ENCODE measurements around the gene TMEM63B.

TMEM63B gene

DNA sequence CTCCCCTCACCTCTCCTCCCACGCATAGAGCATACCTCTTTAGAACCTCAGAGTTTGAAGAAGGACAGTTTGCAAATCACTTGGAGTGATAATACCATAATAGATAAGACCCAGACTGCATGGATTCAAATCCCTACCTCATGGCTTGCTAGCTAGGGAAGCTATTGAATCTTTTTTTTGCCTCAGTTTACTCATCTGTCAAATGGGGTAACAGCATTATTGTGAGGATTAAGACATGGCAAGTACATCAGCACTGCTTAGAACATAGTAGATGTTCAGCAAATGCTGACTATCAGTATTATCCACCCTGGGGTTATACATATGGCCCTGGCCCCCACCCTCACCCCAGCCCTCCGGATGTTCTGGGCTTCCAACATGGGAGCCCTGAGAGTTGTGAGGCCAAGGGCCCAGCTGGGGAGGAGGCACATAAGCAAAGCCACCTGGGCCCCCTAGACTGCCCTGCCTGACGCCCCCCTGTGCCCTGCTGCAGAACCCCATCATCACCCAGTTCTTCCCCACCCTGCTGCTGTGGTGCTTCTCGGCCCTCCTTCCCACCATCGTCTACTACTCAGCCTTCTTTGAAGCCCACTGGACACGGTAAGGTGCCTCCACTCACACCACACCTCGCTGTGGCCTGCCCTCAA is 22.1 kb downstream of the TMEM63B start:
- no peak for DNase-seq
- Mint-ChIP-seq H3K4me3 (no peak overlapping the region), H3K36me3 (no peaks in the 10 kb centered on the region), H3K27ac (no peak overlapping the region), H3K27me3 (no peaks in the 10 kb centered on the region), H3K4me1 (peaks cover 3% of the 10 kb centered on the region), H3K9me3 (no peaks in the 10 kb centered on the region)
- CTCF ChIA-PET = interaction anchor here (0.8 to 2.5 kb wide), 4 partner anchors 49 to 56 kb away, joined by 3 to 37 read pairs (median 12); no protein-coding TSS in a partner anchor

DNA sequence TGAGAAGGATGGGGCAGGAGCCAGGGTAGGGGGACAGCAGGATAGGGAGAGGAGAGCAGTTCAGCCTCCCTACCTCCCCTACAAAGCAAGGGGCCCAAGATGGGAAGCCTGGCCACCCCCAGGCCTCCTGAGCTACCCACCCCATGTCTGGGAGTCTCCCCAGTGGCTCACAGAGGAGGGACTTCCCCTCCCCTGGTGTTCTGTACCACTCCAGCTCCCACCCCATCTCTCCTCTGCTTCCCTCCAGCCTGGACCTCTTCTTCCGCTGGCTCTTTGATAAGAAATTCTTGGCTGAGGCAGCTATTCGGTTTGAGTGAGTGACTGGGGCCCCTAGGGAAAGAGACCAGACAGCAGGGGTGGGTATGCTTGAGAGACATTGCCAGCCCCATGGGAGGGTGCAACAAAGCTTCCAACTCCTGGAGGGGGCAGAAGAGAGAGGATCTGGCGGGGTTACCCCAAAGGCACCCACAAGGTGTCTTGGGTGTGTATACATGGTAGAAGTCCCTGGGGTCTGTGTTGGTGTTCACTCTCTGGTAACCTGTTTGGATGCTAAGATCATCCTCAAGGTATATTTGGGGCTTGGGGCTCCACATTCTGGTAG is 23.1 kb downstream of the TMEM63B start:
- H3K27ac Mint-ChIP-seq = no peak overlapping the region
- no peak overlapping the region for H3K4me3 Mint-ChIP-seq
- H3K27me3 Mint-ChIP-seq = no peaks in the 10 kb centered on the region
- CTCF ChIA-PET = interaction anchor here (1.6 to 2.5 kb wide), 6 partner anchors 11 to 74 kb away, joined by 6 to 37 read pairs (median 10); no protein-coding TSS in a partner anchor
- no peak for DNase-seq
- H3K36me3 Mint-ChIP-seq = no peaks in the 10 kb centered on the region
- peaks cover 3% of the 10 kb centered on the region for H3K4me1 Mint-ChIP-seq
- H3K9me3 Mint-ChIP-seq = no peaks in the 10 kb centered on the region

- H3K4me3 Mint-ChIP-seq = no peak overlapping the region
- H3K36me3 Mint-ChIP-seq = no peaks in the 10 kb centered on the region
- H3K27ac Mint-ChIP-seq = no peak overlapping the region
- peaks cover 3% of the 10 kb centered on the region for H3K4me1 Mint-ChIP-seq
- CTCF ChIA-PET = interaction anchor here (0.6 to 2.5 kb wide), 7 partner anchors 10 to 73 kb away, joined by 3 to 37 read pairs (median 9); no protein-coding TSS in a partner anchor
- no peaks in the 10 kb centered on the region for H3K9me3 Mint-ChIP-seq
- peak; percentile 85 for DNase-seq
- H3K27me3 Mint-ChIP-seq = no peaks in the 10 kb centered on the region
These were observed 24.2 kb downstream of the TMEM63B start for GRCh38 chr6:44151348-44152108.

GRCh38 chr6:44152109-44152461 is 24.7 kb downstream of the TMEM63B start:
- no peaks in the 10 kb centered on the region for H3K9me3 Mint-ChIP-seq
- H3K36me3 Mint-ChIP-seq = no peaks in the 10 kb centered on the region
- CTCF ChIA-PET = interaction anchor here (1.2 to 3.6 kb wide), 6 partner anchors 9 to 72 kb away, joined by 3 to 37 read pairs (median 8); no protein-coding TSS in a partner anchor
- H3K4me1 Mint-ChIP-seq = peaks cover 3% of the 10 kb centered on the region
- no peak overlapping the region for H3K27ac Mint-ChIP-seq
- no peak for DNase-seq
- no peak overlapping the region for H3K4me3 Mint-ChIP-seq
- H3K27me3 Mint-ChIP-seq = no peaks in the 10 kb centered on the region

DNA sequence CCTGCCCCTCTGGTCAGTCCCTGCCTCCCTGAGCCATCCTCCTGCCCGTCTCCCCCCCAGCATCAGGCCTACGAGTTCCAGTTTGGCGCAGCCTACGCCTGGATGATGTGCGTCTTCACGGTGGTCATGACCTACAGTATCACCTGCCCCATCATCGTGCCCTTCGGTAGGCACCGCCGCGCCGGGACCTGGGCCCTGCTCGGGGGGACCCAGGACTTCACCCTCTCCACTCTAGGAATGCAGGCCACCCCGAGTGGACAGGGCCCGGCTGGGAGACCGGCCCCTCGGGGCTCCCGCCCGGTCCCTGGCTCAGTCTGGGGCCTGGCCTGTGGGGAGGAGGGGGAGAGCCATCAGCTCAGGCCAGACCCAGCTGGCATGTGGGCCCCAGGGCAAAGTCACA is 25.2 kb downstream of the TMEM63B start:
- H3K27ac Mint-ChIP-seq = no peak overlapping the region

GRCh38 chr6:44154067-44154466 is 26.7 kb downstream of the TMEM63B start:
- Mint-ChIP-seq H3K27ac (no peak overlapping the region), H3K36me3 (no peaks in the 10 kb centered on the region), H3K4me1 (peaks cover 3% of the 10 kb centered on the region), H3K9me3 (no peaks in the 10 kb centered on the region), H3K4me3 (no peak overlapping the region), H3K27me3 (peaks cover 4% of the 10 kb centered on the region)
- no peak for DNase-seq
- CTCF ChIA-PET = interaction anchor here (1.5 to 3.6 kb wide), 2 partner anchors 25 to 57 kb away, joined by 4 to 21 read pairs; no protein-coding TSS in a partner anchor

More for the DNA sequence above, 25.2 kb downstream of the TMEM63B start:
- CTCF ChIA-PET = interaction anchor here (1.2 to 3.6 kb wide), 2 partner anchors 9 to 56 kb away, joined by 3 to 21 read pairs; no protein-coding TSS in a partner anchor
- Mint-ChIP-seq H3K27me3 (no peaks in the 10 kb centered on the region), H3K4me1 (peaks cover 3% of the 10 kb centered on the region), H3K4me3 (no peak overlapping the region), H3K9me3 (no peaks in the 10 kb centered on the region), H3K36me3 (no peaks in the 10 kb centered on the region)
- DNase-seq = no peak

DNA sequence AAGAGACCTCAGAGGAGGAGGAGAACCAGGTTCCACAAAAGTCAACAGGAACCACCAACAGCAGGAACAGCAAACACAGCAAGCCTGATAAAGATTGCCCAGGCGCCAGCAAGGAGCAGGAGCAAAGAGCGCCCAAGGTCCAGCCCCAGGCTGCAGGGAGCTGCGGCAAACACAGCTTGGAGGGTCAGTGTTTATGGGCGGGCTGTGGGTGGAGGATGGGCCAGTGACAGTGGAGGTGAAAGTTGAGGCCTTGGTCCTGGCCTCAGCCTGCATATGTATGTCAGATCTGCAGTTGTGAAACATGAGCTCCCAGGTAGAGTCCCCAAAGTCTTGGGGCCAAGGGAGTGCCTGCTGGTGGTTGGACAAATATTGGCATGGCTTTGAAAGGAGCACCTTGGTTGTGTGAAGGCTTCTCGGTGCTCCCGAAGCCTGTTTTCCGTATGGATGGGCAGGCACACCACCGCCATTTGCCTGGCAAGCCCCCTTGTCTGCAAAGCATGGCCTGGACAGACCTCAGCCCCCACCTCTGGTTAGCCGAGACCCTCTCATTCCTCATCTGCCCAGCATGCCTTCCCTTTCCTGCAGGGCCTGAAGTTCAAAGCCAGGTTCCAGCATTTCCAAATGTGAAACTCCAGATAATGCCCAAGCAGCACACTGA is 29.3 kb downstream of the TMEM63B start:
- CTCF ChIA-PET = interaction anchor here (1.1 to 3.0 kb wide), 2 partner anchors 17 to 57 kb away, joined by 3 to 8 read pairs; no protein-coding TSS in a partner anchor
- H3K27me3 Mint-ChIP-seq = peaks cover 8% of the 10 kb centered on the region
- H3K9me3 Mint-ChIP-seq = no peaks in the 10 kb centered on the region
- peaks cover 1% of the 10 kb centered on the region for H3K4me1 Mint-ChIP-seq
- H3K36me3 Mint-ChIP-seq = no peaks in the 10 kb centered on the region
- no peak overlapping the region for H3K4me3 Mint-ChIP-seq
- no peak overlapping the region for H3K27ac Mint-ChIP-seq
- no peak for DNase-seq

- Mint-ChIP-seq H3K27me3 (peaks cover 13% of the 10 kb centered on the region), H3K27ac (no peak overlapping the region), H3K4me1 (no peaks in the 10 kb centered on the region), H3K4me3 (no peak overlapping the region), H3K9me3 (no peaks in the 10 kb centered on the region), H3K36me3 (no peaks in the 10 kb centered on the region)
- no peak for DNase-seq
- CTCF ChIA-PET = interaction anchor here (0.6 to 3.0 kb wide), 4 partner anchors 16 to 156 kb away, joined by 3 to 8 read pairs (median 4); partner anchors contain the start of gene AARS2
These were observed 29.8 kb downstream of the TMEM63B start for GRCh38 chr6:44157152-44157521.

- CTCF ChIA-PET = interaction anchor here (2.0 kb wide), 1 partner anchor 62 kb away, joined by 6 read pairs; no protein-coding TSS in a partner anchor
- DNase-seq = no peak
- H3K36me3 Mint-ChIP-seq = no peaks in the 10 kb centered on the region
- H3K27ac Mint-ChIP-seq = no peak within 1 kb of the TSS
- no peaks in the 10 kb centered on the region for H3K4me1 Mint-ChIP-seq
- H3K9me3 Mint-ChIP-seq = no peaks in the 10 kb centered on the region
- peaks cover 23% of the 10 kb centered on the region for H3K27me3 Mint-ChIP-seq
- H3K4me3 Mint-ChIP-seq = no peak within 1 kb of the TSS
These were observed 31.4 kb downstream of the TMEM63B start, which contains the start of gene CAPN11 for GRCh38 chr6:44158770-44159228. Gene CAPN11 (plus strand): TSS chr6:44158820. CDS start chr6:44158849, 29 bp downstream.

DNA sequence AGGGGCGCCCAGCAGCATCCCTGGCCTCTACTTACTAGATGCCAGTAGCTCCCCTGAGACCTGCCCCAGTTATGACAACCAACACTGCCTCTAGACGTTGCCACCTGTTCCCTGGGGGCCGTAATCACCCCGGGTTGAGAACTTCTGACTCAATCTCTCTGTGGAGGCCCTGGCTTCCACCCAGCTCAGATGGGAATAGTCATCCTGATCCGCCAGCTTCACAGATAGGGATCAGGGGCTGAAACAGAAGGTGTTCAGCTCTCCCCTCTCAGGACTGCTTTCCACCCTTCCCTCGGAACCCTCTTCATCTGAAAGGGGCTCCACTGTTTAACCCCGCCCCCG is 34.6 kb downstream of the TMEM63B start:
- no peak overlapping the region for H3K4me3 Mint-ChIP-seq
- DNase-seq = no peak
- CTCF ChIA-PET = interaction anchor here (0.8 to 2.7 kb wide), 6 partner anchors 8 to 73 kb away, joined by 3 to 9 read pairs (median 3); no protein-coding TSS in a partner anchor
- H3K27me3 Mint-ChIP-seq = peaks cover 54% of the 10 kb centered on the region
- no peak overlapping the region for H3K27ac Mint-ChIP-seq
- no peaks in the 10 kb centered on the region for H3K36me3 Mint-ChIP-seq
- no peaks in the 10 kb centered on the region for H3K9me3 Mint-ChIP-seq
- H3K4me1 Mint-ChIP-seq = peaks cover 4% of the 10 kb centered on the region

GRCh38 chr6:44162876-44163625 is 35.7 kb downstream of the TMEM63B start:
- no peaks in the 10 kb centered on the region for H3K36me3 Mint-ChIP-seq
- peaks cover 4% of the 10 kb centered on the region for H3K4me1 Mint-ChIP-seq
- DNase-seq = no peak
- no peak overlapping the region for H3K27ac Mint-ChIP-seq
- H3K4me3 Mint-ChIP-seq = no peak overlapping the region
- H3K9me3 Mint-ChIP-seq = no peaks in the 10 kb centered on the region
- CTCF ChIA-PET = interaction anchor here (0.8 kb wide), 1 partner anchor 10 kb away, joined by 3 read pairs; no protein-coding TSS in a partner anchor
- H3K27me3 Mint-ChIP-seq = peaks cover 62% of the 10 kb centered on the region

- Mint-ChIP-seq H3K27me3 (peaks cover 77% of the 10 kb centered on the region), H3K4me3 (no peak overlapping the region), H3K9me3 (no peaks in the 10 kb centered on the region), H3K36me3 (no peaks in the 10 kb centered on the region), H3K4me1 (peaks cover 4% of the 10 kb centered on the region), H3K27ac (no peak overlapping the region)
- CTCF ChIA-PET = interaction anchor here (1.2 kb wide), 1 partner anchor 102 kb away, joined by 3 read pairs; no protein-coding TSS in a partner anchor
- no peak for DNase-seq
These were observed 38.8 kb downstream of the TMEM63B start for GRCh38 chr6:44166116-44166515.

- CTCF ChIA-PET = interaction anchor here (1.2 kb wide), 1 partner anchor 102 kb away, joined by 3 read pairs; no protein-coding TSS in a partner anchor
- Mint-ChIP-seq H3K4me1 (peaks cover 4% of the 10 kb centered on the region), H3K4me3 (no peak overlapping the region), H3K9me3 (no peaks in the 10 kb centered on the region), H3K36me3 (no peaks in the 10 kb centered on the region), H3K27me3 (peaks cover 78% of the 10 kb centered on the region), H3K27ac (no peak overlapping the region)
- no peak for DNase-seq
These were observed 39.3 kb downstream of the TMEM63B start for GRCh38 chr6:44166591-44167184.
